ENCODE measurements around the gene NAV3. TPM values are rescaled to one million over a fixed set of nuclear protein-coding genes. Genes with fewer than 3 reads are reported as not detected.

Gene NAV3
- total RNA-seq, 2 donors from 2014 or later: not detected

DNA sequence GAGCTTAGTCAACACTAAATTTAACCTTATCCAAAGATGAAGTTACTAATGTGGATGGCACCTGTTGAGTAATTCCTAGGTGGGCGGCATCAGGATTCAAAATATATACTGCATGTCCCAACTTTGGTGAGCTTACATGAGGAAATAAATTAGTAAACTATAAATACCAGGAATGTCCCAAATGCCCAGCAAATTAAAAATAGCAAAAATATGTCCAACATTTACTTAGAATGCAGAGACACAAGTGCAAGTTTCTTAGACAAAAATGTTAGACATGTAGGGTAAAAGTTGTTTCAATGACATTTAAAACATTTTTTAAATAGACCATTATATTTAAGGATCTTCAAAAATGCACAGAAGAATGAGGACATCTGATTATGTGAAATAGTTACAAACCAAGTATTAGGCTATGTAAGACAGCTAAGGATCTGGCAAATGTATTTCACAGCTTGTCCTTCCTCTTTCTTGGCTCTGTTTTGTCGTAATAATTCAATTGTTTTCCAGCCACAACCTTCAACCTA lies 115.9 kb downstream of the NAV3 start:
- H3K36me3 Mint-ChIP-seq (ENCODE audit: insufficient read depth in 2 of 2): no peaks in the 10 kb centered on the region
- no peak for DNase-seq
- no peak for ATAC-seq (replicated peaks in 1 of 2)
- H3K4me3 Mint-ChIP-seq: no peak overlapping the region
- H3K27ac Mint-ChIP-seq: no peak overlapping the region
- H3K9me3 Mint-ChIP-seq: peaks cover 0 to 4% of the 10 kb centered on the region in 2 donors
- H3K27me3 Mint-ChIP-seq (ENCODE audit: low read depth): no peaks in the 10 kb centered on the region
- no peaks in the 10 kb centered on the region for H3K4me1 Mint-ChIP-seq (ENCODE audit: low read depth)

DNA sequence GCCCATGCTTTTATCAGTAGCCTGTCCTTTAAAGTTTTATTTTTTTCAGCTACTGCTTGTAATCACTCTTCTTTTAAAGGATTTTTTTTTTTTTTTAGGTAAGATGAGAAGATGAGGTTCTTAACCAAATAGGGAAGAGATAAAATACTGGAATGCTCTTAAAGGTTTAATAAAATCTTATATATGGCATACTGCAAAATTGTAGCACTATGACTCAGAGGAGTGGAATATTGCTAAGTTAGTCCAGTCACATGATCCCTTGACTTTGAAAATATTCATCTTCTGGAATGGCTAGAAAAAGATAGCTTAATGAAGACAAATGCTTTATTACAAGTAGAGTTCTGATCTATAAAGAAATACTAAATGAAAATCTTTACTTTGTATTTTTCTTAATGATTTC lies 116.6 kb downstream of the NAV3 start:
- DNase-seq (no peak), ATAC-seq (replicated peaks in 1 of 2) (no peak)
- Mint-ChIP-seq H3K4me1 (ENCODE audit: low read depth) (no peaks in the 10 kb centered on the region), H3K27me3 (ENCODE audit: low read depth) (no peaks in the 10 kb centered on the region), H3K4me3 (no peak overlapping the region), H3K36me3 (ENCODE audit: insufficient read depth in 2 of 2) (no peaks in the 10 kb centered on the region), H3K27ac (no peak overlapping the region), H3K9me3 (peaks cover under 1 to 3% of the 10 kb centered on the region in 2 donors)

DNA sequence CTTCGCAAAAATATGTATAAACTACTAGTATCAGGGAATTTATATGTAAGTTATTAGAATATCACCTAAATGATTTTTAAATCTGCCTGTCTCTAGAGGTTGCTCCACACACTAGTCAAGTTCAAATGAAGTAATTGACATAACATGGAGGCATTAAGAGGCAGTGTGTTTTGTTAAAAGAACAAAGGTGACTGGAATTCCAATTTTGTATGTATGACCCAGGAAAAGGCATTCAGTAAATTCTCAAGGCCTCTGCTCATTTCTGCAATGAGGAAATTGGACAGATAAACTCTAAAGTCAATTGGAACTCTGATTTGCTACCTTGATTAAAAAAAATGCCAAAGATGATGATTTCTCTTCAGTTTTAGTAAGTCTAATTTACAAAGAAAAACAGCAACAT lies 117.1 kb downstream of the NAV3 start:
- no peak for ATAC-seq (replicated peaks in 1 of 2)
- H3K27ac Mint-ChIP-seq: no peak overlapping the region
- H3K4me1 Mint-ChIP-seq (ENCODE audit: low read depth): no peaks in the 10 kb centered on the region
- H3K4me3 Mint-ChIP-seq: no peak overlapping the region
- H3K9me3 Mint-ChIP-seq: peaks cover 2% of the 10 kb centered on the region in 2 donors
- no peak for DNase-seq
- no peaks in the 10 kb centered on the region for H3K36me3 Mint-ChIP-seq (ENCODE audit: insufficient read depth in 2 of 2)
- H3K27me3 Mint-ChIP-seq (ENCODE audit: low read depth): no peaks in the 10 kb centered on the region

DNA sequence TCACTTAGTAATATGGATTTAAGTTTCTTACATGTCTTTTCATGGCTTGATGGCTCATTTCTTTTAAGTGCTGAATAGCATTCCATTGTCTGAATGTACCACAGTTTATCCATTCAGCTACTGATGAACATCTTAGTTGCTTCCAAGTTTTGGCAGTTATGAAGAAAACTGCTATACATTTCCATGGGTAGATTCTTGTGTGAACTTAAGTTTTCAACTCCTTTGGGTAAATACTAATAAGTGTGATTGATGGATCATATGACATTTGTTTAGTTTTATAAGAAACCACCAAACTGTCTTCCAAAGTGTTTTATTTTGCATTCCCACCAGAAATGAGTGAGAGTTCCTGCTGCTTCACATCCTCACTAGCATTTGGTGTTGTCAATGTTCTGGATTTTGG lies 119.2 kb downstream of the NAV3 start:
- ATAC-seq (replicated peaks in 1 of 2): no peak
- Mint-ChIP-seq H3K36me3 (ENCODE audit: insufficient read depth in 2 of 2) (no peaks in the 10 kb centered on the region), H3K27ac (no peak overlapping the region), H3K4me1 (ENCODE audit: low read depth) (no peaks in the 10 kb centered on the region), H3K4me3 (no peak overlapping the region), H3K9me3 (peaks cover 2 to 4% of the 10 kb centered on the region in 2 donors), H3K27me3 (ENCODE audit: low read depth) (no peaks in the 10 kb centered on the region)
- DNase-seq: no peak

DNA sequence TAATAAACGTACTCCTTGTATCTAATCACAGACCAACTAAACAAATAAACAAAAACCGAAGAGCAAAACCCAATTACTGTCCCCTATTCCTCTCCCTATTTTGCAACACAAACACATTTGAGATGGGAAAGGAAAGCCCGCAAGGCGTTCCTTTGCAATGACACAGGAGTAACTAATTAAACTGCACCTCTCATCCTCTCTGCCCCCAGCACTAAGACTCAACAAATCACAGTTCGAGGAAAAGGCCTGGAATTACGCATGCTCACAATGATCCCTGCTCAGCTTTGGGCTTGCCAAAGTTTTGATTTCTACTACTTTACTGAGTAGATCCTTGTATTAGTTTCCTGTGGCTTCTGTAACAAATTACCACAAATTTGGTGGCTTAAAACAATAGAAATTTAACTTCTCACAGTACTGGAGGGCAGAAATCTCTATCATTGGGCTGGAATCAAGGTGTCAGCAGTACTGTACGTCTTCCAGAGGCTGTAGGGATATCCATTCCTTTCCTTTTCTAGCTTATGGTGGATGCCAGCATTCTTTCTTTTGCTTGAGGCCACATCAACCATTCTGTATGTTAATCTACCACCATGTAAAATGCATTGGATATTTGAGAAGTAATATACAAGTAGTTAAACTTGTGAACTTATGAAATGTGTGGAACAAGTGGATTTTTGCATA lies 123.0 kb downstream of the NAV3 start:
- Mint-ChIP-seq H3K27me3 (ENCODE audit: low read depth) (no peaks in the 10 kb centered on the region), H3K9me3 (peaks cover 2 to 4% of the 10 kb centered on the region in 2 donors), H3K4me1 (ENCODE audit: low read depth) (no peaks in the 10 kb centered on the region), H3K4me3 (no peak overlapping the region), H3K27ac (no peak overlapping the region), H3K36me3 (ENCODE audit: insufficient read depth in 2 of 2) (no peaks in the 10 kb centered on the region)
- DNase-seq: no peak
- no peak for ATAC-seq (replicated peaks in 1 of 2)

DNA sequence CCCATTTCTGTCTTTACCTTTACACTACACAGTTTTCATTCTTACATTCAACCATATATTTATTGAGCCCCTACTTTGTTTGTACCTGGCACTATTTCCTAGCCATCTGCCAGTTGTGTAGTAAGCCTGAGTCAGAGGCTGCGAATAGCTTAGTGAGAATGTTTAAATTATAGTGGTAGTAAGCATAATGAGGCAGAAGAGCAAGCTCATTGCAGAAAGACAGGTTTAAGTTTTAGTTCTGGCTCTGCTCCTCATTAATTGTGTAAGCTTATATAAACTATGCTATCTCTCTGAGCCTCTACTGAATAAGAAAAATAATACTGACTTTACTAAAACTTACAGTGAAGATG lies 123.5 kb downstream of the NAV3 start:
- DNase-seq: no peak
- Mint-ChIP-seq H3K9me3 (peaks cover 2 to 4% of the 10 kb centered on the region in 2 donors), H3K4me3 (no peak overlapping the region), H3K36me3 (ENCODE audit: insufficient read depth in 2 of 2) (no peaks in the 10 kb centered on the region), H3K4me1 (ENCODE audit: low read depth) (no peaks in the 10 kb centered on the region), H3K27ac (no peak overlapping the region), H3K27me3 (ENCODE audit: low read depth) (no peaks in the 10 kb centered on the region)
- no peak for ATAC-seq (replicated peaks in 1 of 2)

DNA sequence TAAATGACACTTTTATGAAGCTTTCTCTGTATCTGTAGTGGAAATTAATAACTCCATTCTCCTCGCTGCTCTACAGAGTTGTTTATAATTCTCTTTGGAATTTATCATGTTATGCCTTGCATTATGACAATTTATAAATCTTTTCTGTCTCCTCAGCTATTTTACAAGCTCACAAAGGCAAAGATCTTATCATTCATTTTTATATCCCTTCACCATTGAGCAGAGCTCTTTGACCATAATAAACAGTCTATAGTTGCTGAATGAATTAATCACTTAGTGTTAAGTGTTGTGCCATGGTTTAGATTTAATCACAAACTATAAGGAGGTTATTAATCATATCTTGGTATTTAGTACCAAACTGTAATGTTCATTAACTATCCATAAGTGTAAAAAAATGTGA lies 126.4 kb downstream of the NAV3 start:
- H3K36me3 Mint-ChIP-seq (ENCODE audit: insufficient read depth in 2 of 2): no peaks in the 10 kb centered on the region
- DNase-seq: no peak
- no peak for ATAC-seq (replicated peaks in 1 of 2)
- no peaks in the 10 kb centered on the region for H3K4me1 Mint-ChIP-seq (ENCODE audit: low read depth)
- H3K4me3 Mint-ChIP-seq: no peak overlapping the region
- no peaks in the 10 kb centered on the region for H3K27me3 Mint-ChIP-seq (ENCODE audit: low read depth)
- peaks cover 4 to 5% of the 10 kb centered on the region in 2 donors for H3K9me3 Mint-ChIP-seq
- no peak overlapping the region for H3K27ac Mint-ChIP-seq

DNA sequence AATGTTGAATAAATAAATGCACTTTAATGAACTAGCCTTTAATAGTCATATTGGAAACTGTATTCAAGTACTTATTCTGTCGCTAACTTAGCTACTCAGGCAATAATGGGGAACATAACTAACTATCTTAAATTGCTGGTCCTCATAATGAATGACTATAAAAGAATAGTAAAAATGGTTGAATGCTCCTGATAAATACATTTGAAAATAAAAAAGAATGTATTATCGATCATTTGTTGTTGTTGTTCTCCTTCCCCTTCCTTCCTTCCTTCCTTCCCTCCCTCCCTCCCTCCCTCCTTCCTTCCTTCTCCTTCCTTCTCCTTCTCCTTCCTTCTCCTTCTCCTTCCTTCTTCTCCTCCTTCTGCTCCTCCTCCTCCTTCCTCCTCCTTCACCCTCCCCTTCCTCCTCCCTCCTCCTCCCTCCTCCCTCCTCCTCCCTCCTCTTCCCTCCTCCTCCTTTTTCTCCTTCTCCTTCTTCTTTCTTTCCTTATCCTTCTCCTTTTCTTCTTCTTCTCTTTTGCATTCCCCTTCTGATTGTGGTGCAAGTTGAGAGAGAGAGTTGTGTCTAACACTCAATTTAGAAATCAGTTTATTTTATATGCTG lies 133.0 kb downstream of the NAV3 start:
- DNase-seq (no peak), ATAC-seq (replicated peaks in 1 of 2) (no peak)
- H3K9me3 Mint-ChIP-seq: peaks cover 7 to 8% of the 10 kb centered on the region in 2 donors
- H3K36me3 Mint-ChIP-seq (ENCODE audit: insufficient read depth in 2 of 2): no peaks in the 10 kb centered on the region
- no peaks in the 10 kb centered on the region for H3K4me1 Mint-ChIP-seq (ENCODE audit: low read depth)
- H3K27me3 Mint-ChIP-seq (ENCODE audit: low read depth): no peaks in the 10 kb centered on the region
- H3K27ac Mint-ChIP-seq: no peak overlapping the region
- no peak overlapping the region for H3K4me3 Mint-ChIP-seq

DNA sequence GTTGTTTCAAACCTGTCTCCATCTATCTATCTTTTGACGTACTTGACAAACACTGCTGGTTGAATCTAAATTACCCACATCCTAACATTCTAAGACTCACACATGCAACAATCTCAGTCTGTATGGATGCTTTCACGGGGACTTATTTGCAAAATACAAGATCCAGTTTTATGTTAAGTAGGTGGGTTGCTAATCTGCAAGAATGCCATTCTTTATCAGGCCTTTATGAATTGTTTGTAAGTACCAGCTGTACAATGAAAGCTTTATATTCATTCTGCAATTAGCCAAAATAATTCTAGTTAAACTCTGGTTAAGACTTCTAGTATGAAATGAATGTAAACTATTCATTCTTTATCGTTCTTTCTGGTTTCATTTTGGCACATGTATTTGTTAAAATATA lies 135.1 kb downstream of the NAV3 start:
- DNase-seq (no peak), ATAC-seq (replicated peaks in 1 of 2) (no peak)
- no peaks in the 10 kb centered on the region for H3K36me3 Mint-ChIP-seq (ENCODE audit: insufficient read depth in 2 of 2)
- H3K4me3 Mint-ChIP-seq: no peak overlapping the region
- H3K4me1 Mint-ChIP-seq (ENCODE audit: low read depth): no peaks in the 10 kb centered on the region
- no peaks in the 10 kb centered on the region for H3K27me3 Mint-ChIP-seq (ENCODE audit: low read depth)
- no peak overlapping the region for H3K27ac Mint-ChIP-seq
- H3K9me3 Mint-ChIP-seq: peaks cover 7 to 8% of the 10 kb centered on the region in 2 donors

DNA sequence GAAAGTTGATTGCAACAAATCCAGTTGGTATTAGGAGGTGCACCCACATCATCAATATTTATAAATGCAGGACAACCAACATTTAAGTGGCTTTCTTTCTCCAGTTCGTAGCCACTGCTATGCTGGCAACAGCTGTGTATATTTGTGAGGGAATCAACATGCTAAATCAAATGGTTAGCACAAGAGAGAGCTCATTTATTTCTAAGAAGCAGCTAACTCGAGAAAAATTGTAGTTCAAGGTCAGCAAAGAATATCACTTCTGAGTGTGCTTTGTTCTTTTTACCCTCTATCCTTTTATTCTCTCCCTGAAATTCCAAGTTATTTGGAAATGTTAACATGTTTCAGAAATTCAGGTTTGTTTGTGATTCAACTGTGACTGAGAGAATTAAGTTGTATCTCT lies 137.3 kb downstream of the NAV3 start:
- Mint-ChIP-seq H3K4me1 (ENCODE audit: low read depth) (no peaks in the 10 kb centered on the region), H3K27ac (no peak overlapping the region)
- no peak for ATAC-seq (replicated peaks in 1 of 2)

DNA sequence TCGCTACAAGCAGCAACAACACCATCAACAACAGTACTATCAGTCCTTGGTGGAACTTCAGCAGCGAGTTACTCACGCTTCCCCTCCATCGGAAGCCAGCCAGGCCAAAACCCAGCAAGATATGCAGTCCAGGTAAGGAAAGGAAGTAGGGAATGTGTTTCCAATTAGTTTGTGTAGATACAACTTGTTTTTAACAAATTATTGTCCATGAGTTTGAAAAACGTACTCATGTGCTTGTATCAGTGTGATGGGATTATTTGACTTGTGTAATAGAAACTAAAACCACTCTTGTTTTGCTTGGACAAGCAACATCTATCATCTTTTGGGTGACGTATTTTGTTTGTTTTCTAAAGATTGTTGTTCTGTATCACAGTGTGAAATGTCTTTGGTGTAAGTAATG lies 137.9 kb downstream of the NAV3 start:
- no peak overlapping the region for H3K4me3 Mint-ChIP-seq
- no peak overlapping the region for H3K27ac Mint-ChIP-seq
- peaks cover 2% of the 10 kb centered on the region in 2 donors for H3K9me3 Mint-ChIP-seq
- no peak for ATAC-seq (replicated peaks in 1 of 2)
- no peak for DNase-seq
- H3K27me3 Mint-ChIP-seq (ENCODE audit: low read depth): no peaks in the 10 kb centered on the region
- H3K36me3 Mint-ChIP-seq (ENCODE audit: insufficient read depth in 2 of 2): no peaks in the 10 kb centered on the region
- no peaks in the 10 kb centered on the region for H3K4me1 Mint-ChIP-seq (ENCODE audit: low read depth)

More for the DNA sequence above, 137.3 kb downstream of the NAV3 start:
- H3K27me3 Mint-ChIP-seq (ENCODE audit: low read depth): no peaks in the 10 kb centered on the region
- DNase-seq: no peak
- H3K4me3 Mint-ChIP-seq: no peak overlapping the region
- H3K36me3 Mint-ChIP-seq (ENCODE audit: insufficient read depth in 2 of 2): no peaks in the 10 kb centered on the region
- H3K9me3 Mint-ChIP-seq: peaks cover 2% of the 10 kb centered on the region in 2 donors

DNA sequence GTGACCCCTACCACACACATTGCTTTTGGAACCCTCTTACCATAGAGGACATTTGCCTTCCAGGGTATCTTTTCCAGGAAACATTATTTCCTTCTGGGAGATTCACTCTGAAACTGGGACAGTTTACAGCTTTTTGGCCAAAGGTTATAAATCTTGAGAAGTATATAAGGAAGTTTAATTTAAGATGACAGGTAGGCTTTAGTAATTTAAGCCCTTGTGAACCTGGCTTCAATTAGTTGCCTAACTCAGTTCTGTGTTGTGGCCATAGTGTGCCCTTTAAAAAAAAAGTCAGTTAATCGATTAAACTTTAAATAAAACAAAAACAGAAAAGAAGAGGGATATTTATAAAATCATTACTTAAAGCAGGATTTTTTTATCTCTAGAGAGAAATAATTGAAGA lies 142.9 kb downstream of the NAV3 start:
- H3K27me3 Mint-ChIP-seq (ENCODE audit: low read depth): no peaks in the 10 kb centered on the region
- no peak for DNase-seq
- no peak for ATAC-seq (replicated peaks in 1 of 2)
- no peak overlapping the region for H3K27ac Mint-ChIP-seq
- no peaks in the 10 kb centered on the region for H3K4me1 Mint-ChIP-seq (ENCODE audit: low read depth)
- H3K9me3 Mint-ChIP-seq: peaks cover 4 to 9% of the 10 kb centered on the region in 2 donors
- no peak overlapping the region for H3K4me3 Mint-ChIP-seq
- peaks cover 0 to 2% of the 10 kb centered on the region in 2 donors for H3K36me3 Mint-ChIP-seq (ENCODE audit: insufficient read depth in 2 of 2)

DNA sequence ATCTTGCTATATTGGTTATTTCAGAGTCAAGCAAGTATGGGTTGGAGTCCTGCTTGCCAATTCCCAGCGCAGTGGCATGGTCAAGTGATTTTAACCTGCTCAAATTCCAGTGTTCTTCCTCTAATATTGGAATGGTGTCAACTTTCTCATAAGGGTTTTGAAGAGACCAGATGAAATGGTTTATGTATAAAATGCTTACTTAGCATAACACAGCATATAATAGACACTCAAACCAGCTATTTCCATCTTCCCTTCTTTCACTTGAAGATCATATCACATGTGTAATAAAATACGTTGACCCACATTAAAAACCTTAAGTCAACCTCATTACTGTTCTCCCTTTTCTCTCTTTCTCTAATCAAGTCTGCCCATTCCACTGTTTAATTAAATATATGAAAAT lies 144.0 kb downstream of the NAV3 start:
- DNase-seq (no peak), ATAC-seq (replicated peaks in 1 of 2) (no peak)
- Mint-ChIP-seq H3K36me3 (ENCODE audit: insufficient read depth in 2 of 2) (peaks cover 0 to 2% of the 10 kb centered on the region in 2 donors), H3K4me3 (no peak overlapping the region), H3K4me1 (ENCODE audit: low read depth) (no peaks in the 10 kb centered on the region), H3K27ac (no peak overlapping the region), H3K27me3 (ENCODE audit: low read depth) (no peaks in the 10 kb centered on the region), H3K9me3 (peaks cover 4 to 9% of the 10 kb centered on the region in 2 donors)

Measured in activated T-cell treated with anti-CD3 and anti-CD28 coated beads, Interleukin-2, amount 50 U/mL, for 72 hours (primary cell).